SK-N-SH (cell line): ENCODE measurements around the gene SEMA3A. TPM values are rescaled to one million over a fixed set of nuclear protein-coding genes. Genes with fewer than 3 reads are reported as not detected.

ENCODE experiments used
- CTCF ChIA-PET: fragments of 300-600, 350-600 bp; formaldehyde crosslinking; extraction: SDS; loops from one replicate; lab custom pipeline; 2021; lab: Yijun Ruan, JAX
- POLR2A ChIA-PET: fragments of 350-600 bp; sonication (Branson Sonifier 250); formaldehyde crosslinking; extraction: SDS; loops from one replicate; lab custom pipeline; 2020; ENCODE audit warnings: antibody characterized with exemption, inconsistent platforms; lab: Yijun Ruan, JAX
- DNase-seq: peaks from one replicate; pipeline ENCODE4 v3.0.0; 2012
- H2AFZ ChIP-seq: fragments of 200-600 bp; sonication (generic); 2 replicates; pipeline ENCODE4 v1.8.1; 2016; ENCODE audit warnings: antibody characterized with exemption, mild to moderate bottlenecking, low read depth
- H3F3A ChIP-seq: fragments of 200-600 bp; sonication (generic); replicated peaks from 2 replicates; pipeline ENCODE3; 2016; ENCODE audit warnings: antibody characterized with exemption, mild to moderate bottlenecking; ENCODE audit not compliant: insufficient read depth
- H3K27ac ChIP-seq, 2 experiments: fragments of 200-500 bp in 1 of 2; fragments of 200-600 bp in 1 of 2; sonication (Bioruptor generic) in 1 of 2; sonication (generic), shearing (Covaris generic) in 1 of 2; 2 replicates each; pipeline versions ENCODE4 v1.5.1 to v1.6.1; 2014 to 2016; ENCODE audit warnings: low read depth in 2 of 2, inconsistent platforms in 1 of 2, low read length in 1 of 2, mild to moderate bottlenecking in 1 of 2, mixed read lengths in 1 of 2
- H3K27me3 ChIP-seq: fragments of 200-600 bp; sonication (generic), shearing (Covaris generic); 2 replicates; pipeline ENCODE4 v1.6.1; 2016; ENCODE audit warnings: mixed run types; ENCODE audit not compliant: insufficient read depth
- H3K36me3 ChIP-seq, 2 experiments: fragments of 200-500 bp in 1 of 2; fragments of 200-600 bp in 1 of 2; sonication (Bioruptor generic) in 1 of 2; sonication (generic) in 1 of 2; replicated peaks in 1 of 2; 2 replicates each; pipeline versions ENCODE3 to v1.5.1; 2014 to 2016; ENCODE audit warnings: low read length in 1 of 2, mild to moderate bottlenecking in 1 of 2; ENCODE audit not compliant: insufficient read depth in 2 of 2, control insufficient read depth in 1 of 2
- H3K4me1 ChIP-seq, 2 experiments: fragments of 200-500 bp in 1 of 2; fragments of 200-600 bp in 1 of 2; sonication (Bioruptor generic) in 1 of 2; sonication (generic), shearing (Covaris generic) in 1 of 2; 2 replicates each; pipeline versions ENCODE4 v1.5.1 to v1.6.1; 2014 to 2016; ENCODE audit warnings: low read depth in 1 of 2, low read length in 1 of 2, mixed run types in 1 of 2; ENCODE audit not compliant: insufficient read depth in 2 of 2, control insufficient read depth in 1 of 2
- H3K4me2 ChIP-seq: fragments of 200-600 bp; sonication (generic), shearing (Covaris generic); 2 replicates; pipeline ENCODE4 v1.6.1; 2017; ENCODE audit warnings: mixed run types
- H3K4me3 ChIP-seq, 2 experiments: fragments of 200-500 bp in 1 of 2; fragments of 200-600 bp in 1 of 2; sonication (Bioruptor generic) in 1 of 2; sonication (generic), shearing (Covaris generic) in 1 of 2; 2 replicates each; pipeline versions ENCODE4 v1.5.1 to v1.8.1; 2014 to 2016; ENCODE audit warnings: low read depth in 2 of 2, inconsistent platforms in 1 of 2, low read length in 1 of 2, mild to moderate bottlenecking in 1 of 2, mixed read lengths in 1 of 2, moderate library complexity in 1 of 2
- H3K79me2 ChIP-seq: fragments of 200-600 bp; sonication (generic); 2 replicates; pipeline ENCODE4 v1.8.1; 2017; ENCODE audit warnings: mild to moderate bottlenecking; ENCODE audit not compliant: insufficient read depth
- H3K9ac ChIP-seq: fragments of 200-600 bp; sonication (generic); 2 replicates; pipeline ENCODE4 v1.6.1; 2017; ENCODE audit warnings: mixed run types
- H3K9me2 ChIP-seq: fragments of 200-600 bp; sonication (generic); 2 replicates; pipeline ENCODE4 v1.6.1; 2017; ENCODE audit warnings: mixed run types
- H3K9me3 ChIP-seq: fragments of 200-600 bp; sonication (generic); 2 replicates; pipeline ENCODE4 v1.6.1; 2017; ENCODE audit warnings: mixed run types, mild to moderate bottlenecking, moderate library complexity
- H4K20me1 ChIP-seq: fragments of 200-600 bp; sonication (generic); 2 replicates; pipeline ENCODE4 v1.6.1; 2017; ENCODE audit warnings: mild to moderate bottlenecking, mixed run types; ENCODE audit not compliant: insufficient read depth
- CHD2 ChIP-seq: fragments of 150-350 bp; IDR thresholded peaks from 2 replicates; pipeline ENCODE4 v1.6.1; 2018; ENCODE audit warnings: low read length; ENCODE audit not compliant: partially characterized antibody
- EP300 ChIP-seq, 2 experiments: IDR thresholded peaks; 2 replicates each; pipeline versions ENCODE4 v1.4.0 to v1.6.1; 2012; ENCODE audit warnings: borderline replicate concordance in 1 of 2, low read depth in 1 of 2, low read length in 1 of 2
- FOXJ3 ChIP-seq: sonication (generic); formaldehyde crosslinking; IDR thresholded peaks from 2 replicates; pipeline ENCODE4 v1.5.1; 2020; ENCODE audit warnings: mild to moderate bottlenecking, missing genetic modification reagents
- GATA2 ChIP-seq: sonication (generic); formaldehyde crosslinking; IDR thresholded peaks from 2 replicates; pipeline ENCODE4 v1.5.0; 2020; ENCODE audit warnings: mild to moderate bottlenecking, missing genetic modification reagents
- JUND ChIP-seq: IDR thresholded peaks from 2 replicates; pipeline ENCODE4 v1.4.0; 2012
- NFIC ChIP-seq: IDR thresholded peaks from 2 replicates; pipeline ENCODE4 v1.4.0; 2012; ENCODE audit warnings: borderline replicate concordance
- RCOR1 ChIP-seq: fragments of 150-350 bp; IDR thresholded peaks from 2 replicates; pipeline ENCODE4 v1.6.1; 2017; ENCODE audit warnings: antibody characterized with exemption, low read length
- RFX5 ChIP-seq: IDR thresholded peaks from 2 replicates; pipeline ENCODE4 v1.6.1; 2012; ENCODE audit warnings: mild to moderate bottlenecking, improper control_type of control experiment, low read length
- SIN3A ChIP-seq: IDR thresholded peaks from 2 replicates; pipeline ENCODE4 v1.6.1; 2012; ENCODE audit warnings: low read depth, mild to moderate bottlenecking, low read length, moderate library complexity, borderline replicate concordance
- SMC3 ChIP-seq: IDR thresholded peaks from 2 replicates; pipeline ENCODE4 v1.6.1; 2012; ENCODE audit warnings: low read depth, low read length, improper control_type of control experiment
- TCF12 ChIP-seq: IDR thresholded peaks from 2 replicates; pipeline ENCODE4 v1.4.0; 2012
- YY1 ChIP-seq: IDR thresholded peaks from 2 replicates; pipeline ENCODE4 v1.4.0; 2012; ENCODE audit warnings: low read depth, mild to moderate bottlenecking
- WGBS: methylation state at CpG from one replicate; pipeline ENCODE4 v1.1.6; 2017; ENCODE audit warnings: low lambda C conversion rate; 5-methylcytosine and 5-hydroxymethylcytosine counted together
- polyA plus RNA-seq, 3 experiments: library from polyadenylated mRNA; depleted of rRNA; stranded (reverse); fragments of >200 nt; gene quantifications; 2 replicates each; pipeline ENCODE4 v1.2.3, GENCODE V29; 2012
- TF ChIP-seq, protein P1 (sequence below): IDR thresholded peaks from 2 replicates; pipeline ENCODE4 v1.4.0; 2012; ENCODE audit warnings: low read depth, borderline replicate concordance
- TF ChIP-seq, protein P2 (sequence below): IDR thresholded peaks from 2 replicates; pipeline ENCODE4; 2012
- TF ChIP-seq, protein P3 (sequence below): fragments of 200-600 bp; sonication (generic); IDR thresholded peaks from 2 replicates; pipeline ENCODE4 v1.6.1; 2017; ENCODE audit warnings: antibody characterized with exemption, mild to moderate bottlenecking, moderate library complexity
- TF ChIP-seq, protein P4 (sequence below): IDR thresholded peaks from 2 replicates; pipeline ENCODE4 v1.4.0; 2012; ENCODE audit warnings: low read depth, borderline replicate concordance
- TF ChIP-seq, protein P5 (sequence below): IDR thresholded peaks from 2 replicates; pipeline ENCODE4 v1.6.1; 2012; ENCODE audit warnings: mild to moderate bottlenecking, low read depth, low read length, moderate library complexity

SEMA3A gene
- polyA plus RNA-seq, 1 of the 3 experiments (the other 2 are of a cell fraction): 15.9 TPM

DNA sequence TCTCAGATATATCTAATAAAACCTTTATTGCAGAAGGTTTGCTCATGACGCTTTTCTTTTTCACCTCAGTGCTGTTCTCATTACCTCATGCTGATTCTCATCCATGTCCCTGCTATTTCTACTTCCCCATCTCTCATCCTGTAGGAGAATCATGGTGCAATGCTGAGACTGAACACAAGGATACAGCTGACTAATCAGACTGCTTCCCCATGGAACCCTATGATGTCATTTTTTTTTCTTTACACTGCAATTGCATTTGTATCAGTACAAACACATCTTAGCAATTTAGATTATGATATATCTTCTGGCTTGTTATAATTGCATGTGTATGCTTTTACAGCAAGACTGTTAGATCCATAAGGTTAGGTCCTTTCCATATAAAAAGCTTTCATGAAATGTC lies 93.7 kb downstream of the SEMA3A start:
- Histone ChIP-seq H3K9ac (no peak overlapping the region), H3K4me3 (no peak overlapping the region), H2AFZ (no peak overlapping the region), H3K27ac (no peak overlapping the region), H3K4me1 (peaks cover 0 to 11% of the 10 kb centered on the region in 2 experiments; a peak in 3 of 4 replicates), H3K4me2 (no peak overlapping the region), H3K9me2 (no peaks in the 10 kb centered on the region), H3F3A (peaks cover 13% of the 10 kb centered on the region), H4K20me1 (no peaks in the 10 kb centered on the region), H3K79me2 (no peaks in the 10 kb centered on the region)
- peak; percentile 42 for DNase-seq
- CTCF ChIA-PET: interaction anchor here (0.9 kb wide), 1 partner anchor 43 kb away, joined by 3 read pairs; no protein-coding TSS in a partner anchor
- WGBS: 94% methylated on average over 1 of the region's 1 CpG
- TF ChIP-seq, protein P1, sequence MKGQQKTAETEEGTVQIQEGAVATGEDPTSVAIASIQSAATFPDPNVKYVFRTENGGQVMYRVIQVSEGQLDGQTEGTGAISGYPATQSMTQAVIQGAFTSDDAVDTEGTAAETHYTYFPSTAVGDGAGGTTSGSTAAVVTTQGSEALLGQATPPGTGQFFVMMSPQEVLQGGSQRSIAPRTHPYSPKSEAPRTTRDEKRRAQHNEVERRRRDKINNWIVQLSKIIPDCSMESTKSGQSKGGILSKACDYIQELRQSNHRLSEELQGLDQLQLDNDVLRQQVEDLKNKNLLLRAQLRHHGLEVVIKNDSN: no peak
- TF ChIP-seq, protein P2, sequence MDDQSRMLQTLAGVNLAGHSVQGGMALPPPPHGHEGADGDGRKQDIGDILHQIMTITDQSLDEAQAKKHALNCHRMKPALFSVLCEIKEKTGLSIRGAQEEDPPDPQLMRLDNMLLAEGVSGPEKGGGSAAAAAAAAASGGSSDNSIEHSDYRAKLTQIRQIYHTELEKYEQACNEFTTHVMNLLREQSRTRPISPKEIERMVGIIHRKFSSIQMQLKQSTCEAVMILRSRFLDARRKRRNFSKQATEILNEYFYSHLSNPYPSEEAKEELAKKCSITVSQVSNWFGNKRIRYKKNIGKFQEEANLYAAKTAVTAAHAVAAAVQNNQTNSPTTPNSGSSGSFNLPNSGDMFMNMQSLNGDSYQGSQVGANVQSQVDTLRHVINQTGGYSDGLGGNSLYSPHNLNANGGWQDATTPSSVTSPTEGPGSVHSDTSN: no peak
- TF ChIP-seq JUND: peak; percentile 4; the same call in 1 of the 2 replicates
- TF ChIP-seq NFIC: no peak
- TF ChIP-seq, protein P3, sequence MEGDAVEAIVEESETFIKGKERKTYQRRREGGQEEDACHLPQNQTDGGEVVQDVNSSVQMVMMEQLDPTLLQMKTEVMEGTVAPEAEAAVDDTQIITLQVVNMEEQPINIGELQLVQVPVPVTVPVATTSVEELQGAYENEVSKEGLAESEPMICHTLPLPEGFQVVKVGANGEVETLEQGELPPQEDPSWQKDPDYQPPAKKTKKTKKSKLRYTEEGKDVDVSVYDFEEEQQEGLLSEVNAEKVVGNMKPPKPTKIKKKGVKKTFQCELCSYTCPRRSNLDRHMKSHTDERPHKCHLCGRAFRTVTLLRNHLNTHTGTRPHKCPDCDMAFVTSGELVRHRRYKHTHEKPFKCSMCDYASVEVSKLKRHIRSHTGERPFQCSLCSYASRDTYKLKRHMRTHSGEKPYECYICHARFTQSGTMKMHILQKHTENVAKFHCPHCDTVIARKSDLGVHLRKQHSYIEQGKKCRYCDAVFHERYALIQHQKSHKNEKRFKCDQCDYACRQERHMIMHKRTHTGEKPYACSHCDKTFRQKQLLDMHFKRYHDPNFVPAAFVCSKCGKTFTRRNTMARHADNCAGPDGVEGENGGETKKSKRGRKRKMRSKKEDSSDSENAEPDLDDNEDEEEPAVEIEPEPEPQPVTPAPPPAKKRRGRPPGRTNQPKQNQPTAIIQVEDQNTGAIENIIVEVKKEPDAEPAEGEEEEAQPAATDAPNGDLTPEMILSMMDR: peak; percentile 45; the same call in 1 of the 2 replicates
- no peak for TF ChIP-seq SIN3A
- TF ChIP-seq, all 33 proteins: peak for 2
- POLR2A ChIA-PET: no interaction called here
- no peaks in the 10 kb centered on the region for H3K9me3 ChIP-seq
- H3K36me3 ChIP-seq: no peaks in the 10 kb centered on the region
- no peaks in the 10 kb centered on the region for H3K27me3 ChIP-seq

DNA sequence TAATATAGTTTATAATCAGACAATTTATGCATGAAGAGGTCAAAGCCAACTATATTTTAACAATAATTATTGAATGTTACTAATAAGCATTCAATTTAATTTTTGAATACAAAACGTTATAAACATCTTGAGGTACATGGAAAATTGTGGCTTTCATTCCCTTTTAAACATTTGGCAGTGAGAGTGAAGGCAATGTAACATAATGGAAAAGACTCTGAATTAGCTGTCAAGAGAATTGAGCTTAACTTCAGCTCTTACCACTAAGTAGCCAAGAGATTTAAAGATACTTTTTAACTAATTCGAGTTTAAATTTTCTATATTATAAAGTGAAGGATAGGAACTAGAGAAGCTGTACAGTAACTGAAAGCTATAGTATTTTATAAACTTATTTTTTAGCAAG lies 98.6 kb downstream of the SEMA3A start:
- CTCF ChIA-PET: no interaction called here
- TF ChIP-seq JUND (no peak), NFIC (no peak), TCF12 (no peak), RFX5 (no peak), FOXJ3 (CRISPR knock-in tag) (no peak), CHD2 (no peak), SIN3A (no peak), EP300 (IDR thresholded peaks at IDR 0.05; ENCODE audit: borderline replicate concordance in 1 of 2, low read depth in 1 of 2, low read length in 1 of 2) (no peak), SMC3 (no peak), YY1 (no peak), RCOR1 (no peak), GATA2 (CRISPR knock-in tag) (no peak)
- TF ChIP-seq, protein P4, sequence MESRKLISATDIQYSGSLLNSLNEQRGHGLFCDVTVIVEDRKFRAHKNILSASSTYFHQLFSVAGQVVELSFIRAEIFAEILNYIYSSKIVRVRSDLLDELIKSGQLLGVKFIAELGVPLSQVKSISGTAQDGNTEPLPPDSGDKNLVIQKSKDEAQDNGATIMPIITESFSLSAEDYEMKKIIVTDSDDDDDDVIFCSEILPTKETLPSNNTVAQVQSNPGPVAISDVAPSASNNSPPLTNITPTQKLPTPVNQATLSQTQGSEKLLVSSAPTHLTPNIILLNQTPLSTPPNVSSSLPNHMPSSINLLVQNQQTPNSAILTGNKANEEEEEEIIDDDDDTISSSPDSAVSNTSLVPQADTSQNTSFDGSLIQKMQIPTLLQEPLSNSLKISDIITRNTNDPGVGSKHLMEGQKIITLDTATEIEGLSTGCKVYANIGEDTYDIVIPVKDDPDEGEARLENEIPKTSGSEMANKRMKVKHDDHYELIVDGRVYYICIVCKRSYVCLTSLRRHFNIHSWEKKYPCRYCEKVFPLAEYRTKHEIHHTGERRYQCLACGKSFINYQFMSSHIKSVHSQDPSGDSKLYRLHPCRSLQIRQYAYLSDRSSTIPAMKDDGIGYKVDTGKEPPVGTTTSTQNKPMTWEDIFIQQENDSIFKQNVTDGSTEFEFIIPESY: no peak
- TF ChIP-seq, protein P5, sequence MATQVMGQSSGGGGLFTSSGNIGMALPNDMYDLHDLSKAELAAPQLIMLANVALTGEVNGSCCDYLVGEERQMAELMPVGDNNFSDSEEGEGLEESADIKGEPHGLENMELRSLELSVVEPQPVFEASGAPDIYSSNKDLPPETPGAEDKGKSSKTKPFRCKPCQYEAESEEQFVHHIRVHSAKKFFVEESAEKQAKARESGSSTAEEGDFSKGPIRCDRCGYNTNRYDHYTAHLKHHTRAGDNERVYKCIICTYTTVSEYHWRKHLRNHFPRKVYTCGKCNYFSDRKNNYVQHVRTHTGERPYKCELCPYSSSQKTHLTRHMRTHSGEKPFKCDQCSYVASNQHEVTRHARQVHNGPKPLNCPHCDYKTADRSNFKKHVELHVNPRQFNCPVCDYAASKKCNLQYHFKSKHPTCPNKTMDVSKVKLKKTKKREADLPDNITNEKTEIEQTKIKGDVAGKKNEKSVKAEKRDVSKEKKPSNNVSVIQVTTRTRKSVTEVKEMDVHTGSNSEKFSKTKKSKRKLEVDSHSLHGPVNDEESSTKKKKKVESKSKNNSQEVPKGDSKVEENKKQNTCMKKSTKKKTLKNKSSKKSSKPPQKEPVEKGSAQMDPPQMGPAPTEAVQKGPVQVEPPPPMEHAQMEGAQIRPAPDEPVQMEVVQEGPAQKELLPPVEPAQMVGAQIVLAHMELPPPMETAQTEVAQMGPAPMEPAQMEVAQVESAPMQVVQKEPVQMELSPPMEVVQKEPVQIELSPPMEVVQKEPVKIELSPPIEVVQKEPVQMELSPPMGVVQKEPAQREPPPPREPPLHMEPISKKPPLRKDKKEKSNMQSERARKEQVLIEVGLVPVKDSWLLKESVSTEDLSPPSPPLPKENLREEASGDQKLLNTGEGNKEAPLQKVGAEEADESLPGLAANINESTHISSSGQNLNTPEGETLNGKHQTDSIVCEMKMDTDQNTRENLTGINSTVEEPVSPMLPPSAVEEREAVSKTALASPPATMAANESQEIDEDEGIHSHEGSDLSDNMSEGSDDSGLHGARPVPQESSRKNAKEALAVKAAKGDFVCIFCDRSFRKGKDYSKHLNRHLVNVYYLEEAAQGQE: no peak
- TF ChIP-seq, protein P1: no peak

More for the DNA sequence above, 98.6 kb downstream of the SEMA3A start:
- POLR2A ChIA-PET: no interaction called here
- Histone ChIP-seq H3K27me3 (no peaks in the 10 kb centered on the region), H3K9me2 (no peaks in the 10 kb centered on the region), H3K4me1 (peaks cover 0 to 10% of the 10 kb centered on the region in 2 experiments; a peak in 2 of 4 replicates), H3K9me3 (no peaks in the 10 kb centered on the region), H3K36me3 (no peaks in the 10 kb centered on the region), H3K4me2 (no peak overlapping the region), H3K4me3 (no peak overlapping the region), H2AFZ (no peak overlapping the region), H3K79me2 (no peaks in the 10 kb centered on the region), H3F3A (peaks cover 4% of the 10 kb centered on the region), H3K9ac (no peak overlapping the region), H3K27ac (no peak overlapping the region), H4K20me1 (no peaks in the 10 kb centered on the region)
- 81% methylated on average over 2 of the region's 2 CpGs for WGBS
- DNase-seq: no peak
